Raji (cell line): ENCODE results near the gene C9orf57.

ENCODE experiments used
- POLR2A ChIP-seq: IDR thresholded peaks from 2 replicates; pipeline ENCODE4 v1.6.1; 2011; ENCODE audit warnings: low read depth, low read length, control low read depth; ENCODE audit not compliant: insufficient read depth

Gene C9orf57

GRCh38 chr9:72060513-72060912 lies at the start of gene C9orf57:
C9orf57 (minus strand) TSS chr9:72060613; CDS start chr9:72059331, 1,282 bp downstream.
- no peak for TF ChIP-seq POLR2A

- TF ChIP-seq POLR2A: no peak
Observed at GRCh38 chr9:72102520-72102919, 42.1 kb upstream of the C9orf57 start.

DNA sequence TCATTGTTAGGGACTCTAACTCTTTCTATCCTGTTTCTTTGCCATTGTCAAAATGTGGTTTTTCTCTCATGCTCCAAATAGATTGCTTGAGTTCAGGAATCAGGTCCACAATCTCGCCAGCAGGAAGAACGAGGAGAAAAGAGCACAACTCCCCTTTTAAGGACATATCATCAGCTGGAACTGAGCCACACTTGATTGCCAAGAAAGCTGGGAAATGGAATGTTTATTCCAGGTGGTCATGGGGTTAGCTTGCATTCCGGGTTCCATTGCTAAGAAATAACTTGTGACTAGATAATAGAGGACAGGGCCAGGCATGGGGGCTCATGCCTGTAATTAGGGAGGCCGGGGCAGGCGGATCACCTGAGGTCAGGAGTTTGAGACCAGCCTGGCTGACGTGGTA lies 32.4 kb upstream of the C9orf57 start:
- TF ChIP-seq POLR2A: no peak

- no peak for TF ChIP-seq POLR2A
Observed at GRCh38 chr9:72089451-72090130, 29.2 kb upstream of the C9orf57 start.

DNA sequence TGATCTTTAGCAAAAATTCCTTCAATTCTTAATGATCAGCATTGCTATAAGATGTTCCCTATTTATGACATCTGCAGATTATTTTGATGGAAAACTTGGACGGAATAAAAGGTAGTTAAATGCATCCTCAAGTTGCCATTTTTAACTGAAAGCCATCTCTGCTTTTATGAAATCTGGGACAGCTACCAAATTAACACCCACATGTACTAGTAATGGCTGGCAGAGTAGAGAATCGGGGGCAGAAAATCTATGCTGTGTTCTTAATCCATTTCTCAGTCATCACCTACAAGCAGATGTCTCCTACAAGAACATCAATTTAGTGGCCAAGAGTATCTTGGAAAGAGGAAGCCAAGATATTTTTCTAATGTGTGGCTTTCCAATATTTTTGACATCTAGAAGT lies 22.1 kb upstream of the C9orf57 start:
- TF ChIP-seq POLR2A: no peak

- no peak for TF ChIP-seq POLR2A
Observed at GRCh38 chr9:72065076-72065475, 4.7 kb upstream of the C9orf57 start.

DNA sequence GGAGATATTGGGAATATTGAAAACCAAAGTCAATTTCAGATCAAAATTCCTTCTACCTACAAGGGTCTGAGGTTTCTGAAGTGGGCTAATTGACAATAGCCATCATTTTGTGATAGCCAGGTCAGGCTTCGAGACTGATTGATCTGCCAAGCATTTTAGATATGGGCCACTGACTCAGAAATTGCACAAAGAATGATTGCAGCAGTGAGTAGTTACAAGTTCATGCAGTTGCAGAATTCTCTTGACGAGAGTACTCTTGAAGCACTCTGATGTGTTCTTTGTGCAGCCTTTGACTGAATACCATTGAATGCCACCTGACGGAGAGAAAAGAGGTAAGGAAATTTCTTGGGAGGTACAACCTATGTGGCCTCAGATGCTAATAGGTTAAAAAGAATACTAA lies 8.3 kb downstream of the C9orf57 start:
- TF ChIP-seq POLR2A: no peak

GRCh38 chr9:72048850-72049249 lies 11.6 kb downstream of the C9orf57 start:
- no peak for TF ChIP-seq POLR2A

- TF ChIP-seq POLR2A: no peak
Observed at GRCh38 chr9:72046630-72047456, 13.6 kb downstream of the C9orf57 start.

DNA sequence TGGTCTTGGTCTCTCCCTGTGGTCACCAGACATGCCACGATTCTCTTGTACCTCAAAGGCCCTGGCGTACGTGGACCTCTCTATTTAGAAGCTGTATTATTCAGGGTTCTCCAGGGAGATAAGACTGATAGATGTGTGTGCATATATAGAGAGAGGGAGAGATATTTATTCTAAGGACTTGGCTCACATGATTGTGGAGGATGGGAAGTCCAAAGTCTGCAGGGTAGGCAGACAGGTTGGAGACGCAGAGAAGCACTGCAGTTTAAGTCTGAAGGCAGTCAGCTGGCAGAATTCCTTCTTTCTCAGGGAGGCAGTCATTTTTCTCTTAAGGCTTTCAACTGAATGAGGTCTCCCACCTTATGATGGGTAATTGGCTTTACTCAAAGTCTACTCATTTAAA lies 16.3 kb downstream of the C9orf57 start:
- no peak for TF ChIP-seq POLR2A

- no peak for TF ChIP-seq POLR2A
Observed at GRCh38 chr9:72043576-72043975, 16.8 kb downstream of the C9orf57 start.

DNA sequence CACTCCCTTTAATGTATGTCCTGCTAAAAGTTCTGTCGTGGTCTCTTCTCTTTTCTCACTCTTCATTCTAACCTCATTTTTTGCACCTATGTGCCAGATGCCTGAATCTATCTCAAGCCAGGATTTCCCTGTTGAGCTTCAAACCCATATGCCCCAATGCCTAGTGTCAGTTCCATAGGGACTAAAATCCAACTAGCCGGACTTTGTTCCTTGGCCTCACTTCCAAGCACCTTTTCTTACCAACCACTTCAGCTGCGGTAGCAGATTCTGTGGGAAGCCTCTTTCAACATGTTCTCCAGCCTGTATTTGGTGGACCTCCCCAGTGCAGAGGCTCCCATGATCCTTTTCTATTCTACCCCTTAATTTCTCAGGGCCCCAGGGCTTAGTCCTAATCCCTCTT lies 17.5 kb downstream of the C9orf57 start:
- TF ChIP-seq POLR2A: no peak

GRCh38 chr9:72041775-72042194 lies 18.6 kb downstream of the C9orf57 start:
- TF ChIP-seq POLR2A: no peak

DNA sequence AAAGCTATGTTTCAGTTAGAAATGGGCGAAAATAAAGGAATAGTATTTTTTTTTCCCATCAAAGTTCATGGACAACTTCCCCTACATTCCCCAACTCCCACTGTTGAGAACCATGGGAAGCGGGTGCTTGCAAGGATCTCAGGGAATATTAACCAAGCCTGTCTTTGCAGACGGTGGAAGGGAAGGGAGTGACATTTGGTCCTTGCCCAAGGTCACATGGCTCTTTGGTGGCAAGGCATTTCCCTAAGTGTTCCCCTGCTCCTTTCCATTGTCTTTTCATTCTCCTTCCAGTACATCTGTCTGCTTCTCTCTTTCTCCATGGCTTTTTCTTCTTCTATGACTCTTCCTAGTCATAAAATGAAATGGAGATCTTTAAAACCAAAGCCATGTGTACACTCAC lies 19.0 kb downstream of the C9orf57 start:
- TF ChIP-seq POLR2A: no peak

- TF ChIP-seq POLR2A: no peak
Observed at GRCh38 chr9:72039532-72039931, 20.9 kb downstream of the C9orf57 start.

GRCh38 chr9:72038890-72039410 lies 21.5 kb downstream of the C9orf57 start:
- no peak for TF ChIP-seq POLR2A
